Fibroblast of villous mesenchyme (primary cell): ENCODE measurements around the gene TJP2. TPM values are rescaled to one million over a fixed set of nuclear protein-coding genes. Genes with fewer than 3 reads are reported as not detected.

ENCODE experiments used
- DNase-seq: peaks from one replicate; pipeline ENCODE4 v3.0.0-alpha.2; 2010; ENCODE audit warnings: low read depth
- H3K4me3 ChIP-seq: 2 replicates; pipeline ENCODE4 v1.5.1; 2011; ENCODE audit warnings: low read depth, mild to moderate bottlenecking, low read length
- CTCF ChIP-seq: IDR thresholded peaks from 2 replicates; pipeline ENCODE4 v1.5.1; 2012; ENCODE audit warnings: low read depth, mild to moderate bottlenecking, low read length; ENCODE audit not compliant: insufficient read depth
- total RNA-seq: library from RNA; depleted of rRNA; stranded (reverse); fragments of >200 nt; gene quantifications from 2 replicates; pipeline ENCODE4 v1.2.3, GENCODE V29; 2012

Gene TJP2
- total RNA-seq, 1 donor, result 18.1 TPM

GRCh38 chr9:69250681-69251080, 76.6 kb downstream of the TJP2 start:
- TF ChIP-seq CTCF, result no peak
- no peak for DNase-seq
- no peak overlapping the region for H3K4me3 ChIP-seq

GRCh38 chr9:69252436-69252835, 78.4 kb downstream of the TJP2 start:
- no peak for TF ChIP-seq CTCF
- no peak for DNase-seq
- H3K4me3 ChIP-seq, result no peak overlapping the region

- TF ChIP-seq CTCF, result no peak
- no peak overlapping the region for H3K4me3 ChIP-seq
- DNase-seq, result peak; percentile 20
Observed at GRCh38 chr9:69253057-69253456, 79.0 kb downstream of the TJP2 start.

- no peak overlapping the region for H3K4me3 ChIP-seq
- TF ChIP-seq CTCF, result no peak
- no peak for DNase-seq
Observed at GRCh38 chr9:69254223-69254622, 80.1 kb downstream of the TJP2 start.

- TF ChIP-seq CTCF, result no peak
- H3K4me3 ChIP-seq, result no peak overlapping the region
- no peak for DNase-seq
Observed at GRCh38 chr9:69255591-69255990, 81.5 kb downstream of the TJP2 start.

GRCh38 chr9:69258551-69258950, 84.5 kb downstream of the TJP2 start:
- no peak overlapping the region for H3K4me3 ChIP-seq
- DNase-seq, result no peak
- TF ChIP-seq CTCF, result no peak

GRCh38 chr9:69260161-69260560, 86.1 kb downstream of the TJP2 start:
- TF ChIP-seq CTCF, result no peak
- no peak for DNase-seq
- no peak overlapping the region for H3K4me3 ChIP-seq
